GM10266 (cell line): ENCODE results near the gene GGTLC2.

Experiments used
- DNase-seq: peaks from one replicate; pipeline ENCODE4 v3.0.0; 2012; ENCODE audit errors: extremely low spot score
- CTCF ChIP-seq: IDR thresholded peaks from 2 replicates; pipeline ENCODE4 v1.5.1; 2012; ENCODE audit warnings: mild to moderate bottlenecking, low read depth; ENCODE audit not compliant: control insufficient read depth, insufficient read depth; ENCODE audit errors: missing control alignments

Gene GGTLC2

GRCh38 chr22:22667966-22668880 lies 23.8 kb downstream of the GGTLC2 start:
- TF ChIP-seq CTCF, result no peak
- DNase-seq, result no peak

- no peak for DNase-seq
- no peak for TF ChIP-seq CTCF
These were observed 24.7 kb downstream of the GGTLC2 start for GRCh38 chr22:22669093-22669492.

GRCh38 chr22:22670076-22670795 lies 25.8 kb downstream of the GGTLC2 start:
- no peak for DNase-seq
- no peak for TF ChIP-seq CTCF

- TF ChIP-seq CTCF, result no peak
- DNase-seq, result no peak
These were observed 27.1 kb downstream of the GGTLC2 start for GRCh38 chr22:22671506-22671905.

GRCh38 chr22:22673099-22673498 lies 28.7 kb downstream of the GGTLC2 start:
- no peak for TF ChIP-seq CTCF
- DNase-seq, result no peak

- no peak for TF ChIP-seq CTCF
- no peak for DNase-seq
These were observed 29.2 kb downstream of the GGTLC2 start for GRCh38 chr22:22673628-22674027.

- no peak for TF ChIP-seq CTCF
- DNase-seq, result no peak
These were observed 30.1 kb downstream of the GGTLC2 start for GRCh38 chr22:22674467-22674866.
